ENCODE measurements around the gene CEL.

DNA sequence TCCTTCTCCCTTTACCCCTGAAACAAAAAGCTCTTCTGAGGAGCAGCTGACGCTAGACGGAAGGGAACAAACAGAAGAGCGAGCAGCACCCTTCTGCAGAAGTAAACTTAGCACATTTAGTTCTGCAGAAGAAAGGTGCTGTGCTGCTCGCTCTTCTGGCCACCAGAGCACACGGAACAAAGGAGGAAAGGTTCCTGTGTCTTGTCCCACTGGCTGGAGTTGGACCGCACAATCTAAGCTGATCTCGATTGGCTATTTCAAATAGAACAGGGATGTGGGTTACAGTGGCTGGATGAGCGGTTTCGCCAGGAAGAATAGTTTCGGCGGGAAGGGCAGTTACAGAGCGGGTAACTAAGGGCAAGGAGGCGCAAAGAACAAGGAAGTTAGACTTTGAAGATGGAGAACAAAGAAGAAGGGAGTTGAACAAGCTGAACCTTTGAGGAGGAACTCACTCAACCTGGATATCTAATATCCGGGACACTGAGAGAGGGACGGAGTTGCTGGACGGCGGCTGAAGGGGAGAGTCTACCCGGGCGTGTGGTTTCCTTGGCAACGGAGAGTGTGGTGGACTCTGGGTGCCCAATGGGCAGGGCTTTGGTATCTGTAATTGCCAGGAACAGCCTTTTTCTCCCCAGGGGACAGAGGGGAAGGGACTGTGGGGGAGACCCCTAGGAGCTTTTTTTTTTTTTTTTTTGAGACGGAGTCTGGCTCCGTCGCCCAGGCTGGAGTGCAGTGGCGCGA lies 23.8 kb upstream of the CEL start:
- TF ChIP-seq, protein P1, sequence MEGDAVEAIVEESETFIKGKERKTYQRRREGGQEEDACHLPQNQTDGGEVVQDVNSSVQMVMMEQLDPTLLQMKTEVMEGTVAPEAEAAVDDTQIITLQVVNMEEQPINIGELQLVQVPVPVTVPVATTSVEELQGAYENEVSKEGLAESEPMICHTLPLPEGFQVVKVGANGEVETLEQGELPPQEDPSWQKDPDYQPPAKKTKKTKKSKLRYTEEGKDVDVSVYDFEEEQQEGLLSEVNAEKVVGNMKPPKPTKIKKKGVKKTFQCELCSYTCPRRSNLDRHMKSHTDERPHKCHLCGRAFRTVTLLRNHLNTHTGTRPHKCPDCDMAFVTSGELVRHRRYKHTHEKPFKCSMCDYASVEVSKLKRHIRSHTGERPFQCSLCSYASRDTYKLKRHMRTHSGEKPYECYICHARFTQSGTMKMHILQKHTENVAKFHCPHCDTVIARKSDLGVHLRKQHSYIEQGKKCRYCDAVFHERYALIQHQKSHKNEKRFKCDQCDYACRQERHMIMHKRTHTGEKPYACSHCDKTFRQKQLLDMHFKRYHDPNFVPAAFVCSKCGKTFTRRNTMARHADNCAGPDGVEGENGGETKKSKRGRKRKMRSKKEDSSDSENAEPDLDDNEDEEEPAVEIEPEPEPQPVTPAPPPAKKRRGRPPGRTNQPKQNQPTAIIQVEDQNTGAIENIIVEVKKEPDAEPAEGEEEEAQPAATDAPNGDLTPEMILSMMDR (IDR thresholded peaks at IDR 0.05) = no peak
- TF ChIP-seq POLR2A (IDR thresholded peaks at IDR 0.05) = no peak
